H9 (cell line): Measurements from ENCODE around the gene MRPL3. TPM values are rescaled to one million over a fixed set of nuclear protein-coding genes. Genes with fewer than 3 reads are reported as not detected.

Experiments used
- DNase-seq: peaks from one replicate; pipeline ENCODE4 v3.0.0-alpha.2; 2017
- H2AFZ ChIP-seq: one replicate; pipeline ENCODE4 v1.6.1; 2013; ENCODE audit warnings: mild to moderate bottlenecking, low read length, control low read depth, moderate library complexity
- H2AK5ac ChIP-seq: 2 replicates; pipeline ENCODE4 v1.6.1; 2013; ENCODE audit warnings: low read length, control low read depth, mixed read lengths; ENCODE audit not compliant: insufficient read length
- H2BK120ac ChIP-seq: one replicate; pipeline ENCODE4 v1.6.1; 2013; ENCODE audit warnings: low read depth, mild to moderate bottlenecking, low read length, control low read depth, inconsistent platforms; ENCODE audit not compliant: poor library complexity, severe bottlenecking
- H2BK12ac ChIP-seq: 2 replicates; pipeline ENCODE4 v1.6.1; 2013; ENCODE audit warnings: low read length, control low read depth, mixed read lengths, low read depth; ENCODE audit not compliant: insufficient read length
- H2BK15ac ChIP-seq: 2 replicates; pipeline ENCODE4 v1.6.1; 2013; ENCODE audit warnings: low read depth, low read length, control low read depth
- H2BK20ac ChIP-seq: one replicate; pipeline ENCODE4 v1.6.1; 2013; ENCODE audit warnings: low read depth, mild to moderate bottlenecking, low read length, control low read depth, inconsistent platforms; ENCODE audit not compliant: poor library complexity, severe bottlenecking
- H2BK5ac ChIP-seq: 2 replicates; pipeline ENCODE4 v1.6.1; 2013; ENCODE audit warnings: low read length, control low read depth, mixed read lengths; ENCODE audit not compliant: insufficient read length
- H3K14ac ChIP-seq: 2 replicates; pipeline ENCODE4 v1.6.1; 2013; ENCODE audit warnings: low read length, control low read depth; ENCODE audit not compliant: insufficient read depth
- H3K18ac ChIP-seq: 2 replicates; pipeline ENCODE4 v1.6.1; 2013; ENCODE audit warnings: low read depth, mild to moderate bottlenecking, mixed read lengths, low read length, control low read depth; ENCODE audit not compliant: insufficient read length
- H3K23ac ChIP-seq: 2 replicates; pipeline ENCODE4 v1.6.1; 2013; ENCODE audit warnings: low read length, control low read depth, mixed read lengths, low read depth; ENCODE audit not compliant: insufficient read length
- H3K23me2 ChIP-seq: 2 replicates; pipeline ENCODE4 v1.6.1; 2013; ENCODE audit warnings: low read depth, mild to moderate bottlenecking, mixed read lengths, low read length, control low read depth; ENCODE audit not compliant: insufficient read length, poor library complexity, severe bottlenecking
- H3K27ac ChIP-seq: 2 replicates; pipeline ENCODE4 v1.5.1; 2013; ENCODE audit warnings: low read length, control low read depth, mixed read lengths, low read depth; ENCODE audit not compliant: insufficient read length
- H3K27me3 ChIP-seq: 2 replicates; pipeline ENCODE4 v1.6.1; 2013; ENCODE audit warnings: low read length, control low read depth, inconsistent platforms; ENCODE audit not compliant: insufficient read depth
- H3K4ac ChIP-seq: 2 replicates; pipeline ENCODE4 v1.6.1; 2013; ENCODE audit warnings: low read depth, mild to moderate bottlenecking, control low read depth, inconsistent platforms, low read length, moderate library complexity
- H3K4me1 ChIP-seq: 2 replicates; pipeline ENCODE4 v1.6.1; 2013; ENCODE audit warnings: low read length, control low read depth, inconsistent platforms; ENCODE audit not compliant: insufficient read depth
- H3K4me2 ChIP-seq: 2 replicates; pipeline ENCODE4 v1.6.1; 2013; ENCODE audit warnings: low read length, control low read depth, mixed read lengths; ENCODE audit not compliant: insufficient read length, insufficient read depth
- H3K56ac ChIP-seq: 2 replicates; pipeline ENCODE4 v1.6.1; 2013; ENCODE audit warnings: low read depth, mild to moderate bottlenecking, mixed read lengths, low read length, control low read depth; ENCODE audit not compliant: insufficient read length
- H3K79me1 ChIP-seq: 2 replicates; pipeline ENCODE4 v1.6.1; 2013; ENCODE audit warnings: low read depth, mild to moderate bottlenecking, moderate library complexity, low read length, control low read depth, inconsistent platforms; ENCODE audit not compliant: insufficient read depth, poor library complexity, severe bottlenecking
- H3K79me2 ChIP-seq: 2 replicates; pipeline ENCODE4 v1.6.1; 2013; ENCODE audit warnings: low read length, control low read depth, inconsistent platforms; ENCODE audit not compliant: insufficient read depth
- H3K9ac ChIP-seq: 2 replicates; pipeline ENCODE4 v1.6.1; 2013; ENCODE audit warnings: low read length, control low read depth, mixed read lengths; ENCODE audit not compliant: insufficient read length; ENCODE audit errors: extremely low read depth
- H3K9me3 ChIP-seq: one replicate; pipeline ENCODE4 v1.6.1; 2013; ENCODE audit warnings: low read depth, low read length, inconsistent platforms; ENCODE audit not compliant: control insufficient read depth
- H3T11ph ChIP-seq: one replicate; pipeline ENCODE4 v1.6.1; 2013; ENCODE audit warnings: mild to moderate bottlenecking, low read length, control low read depth, inconsistent platforms
- H4K20me1 ChIP-seq: one replicate; pipeline ENCODE4 v1.6.1; 2013; ENCODE audit not compliant: control insufficient read depth, insufficient read length, insufficient read depth
- H4K5ac ChIP-seq: 2 replicates; pipeline ENCODE4 v1.6.1; 2013; ENCODE audit warnings: low read depth, mild to moderate bottlenecking, mixed read lengths, low read length, control low read depth; ENCODE audit not compliant: insufficient read length
- H4K8ac ChIP-seq: replicated peaks from 2 replicates; pipeline ENCODE4 v1.6.1; 2013; ENCODE audit warnings: low read length, control low read depth, mixed read lengths, low read depth; ENCODE audit not compliant: insufficient read length
- H4K91ac ChIP-seq: 2 replicates; pipeline ENCODE4 v1.6.1; 2013; ENCODE audit warnings: low read depth, mild to moderate bottlenecking, moderate library complexity, mixed read lengths, low read length, control low read depth; ENCODE audit not compliant: insufficient read length
- H3K27ac Mint-ChIP-seq, 3 experiments: 2 replicates in 2 of 3; 3 replicates in 1 of 3; pipeline ENCODE4 v1.8.0; 2020 to 2021; ENCODE audit warnings: mixed read lengths in 3 of 3, mild to moderate bottlenecking in 1 of 3, moderate library complexity in 1 of 3
- H3K27me3 Mint-ChIP-seq: 2 replicates; pipeline ENCODE4 v1.8.0; 2021; ENCODE audit warnings: low read depth, mild to moderate bottlenecking, moderate library complexity, mixed read lengths
- H3K36me3 Mint-ChIP-seq, 3 experiments: 2 replicates in 2 of 3; 3 replicates in 1 of 3; pipeline ENCODE4 v1.8.0; 2020 to 2021; ENCODE audit warnings: low read depth in 3 of 3, mixed read lengths in 3 of 3; ENCODE audit not compliant: insufficient read depth in 1 of 3
- H3K4me1 Mint-ChIP-seq, 2 experiments: 2 replicates each; pipeline ENCODE4 v1.8.0; 2020; ENCODE audit warnings: mixed read lengths in 2 of 2
- H3K4me3 Mint-ChIP-seq, 2 experiments: 2 replicates in 1 of 2; 3 replicates in 1 of 2; pipeline ENCODE4 v1.8.0; 2020 to 2021; ENCODE audit warnings: mild to moderate bottlenecking in 2 of 2, mixed read lengths in 2 of 2, moderate library complexity in 1 of 2
- H3K9me3 Mint-ChIP-seq, 2 experiments: 2 replicates in 1 of 2; 3 replicates in 1 of 2; pipeline ENCODE4 v1.8.0; 2020; ENCODE audit warnings: mild to moderate bottlenecking in 2 of 2, mixed read lengths in 2 of 2, moderate library complexity in 1 of 2
- CTCF ChIP-seq: fragments of 200-600 bp; sonication (generic); conservative IDR thresholded peaks from 3 replicates; pipeline ENCODE4 v1.8.0; 2021; ENCODE audit warnings: antibody characterized with exemption, mild to moderate bottlenecking
- WGBS: extraction: QIAGEN DNeasy Blood & Tissue Kit; methylation state at CpG from one replicate; pipeline ENCODE4 v1.1.7; 2013; ENCODE audit warnings: missing lambda C conversion rate, low lambda C conversion rate, mixed read lengths; ENCODE audit not compliant: insufficient read length; ENCODE audit errors: extremely low coverage; 5-methylcytosine and 5-hydroxymethylcytosine counted together
- total RNA-seq: library from RNA; stranded (reverse); gene quantifications from 2 replicates; pipeline ENCODE4 v1.2.1, GENCODE V29; 2021

Gene MRPL3
- total RNA-seq, 1 experiment from 2014 or later = 154 TPM

GRCh38 chr3:131505421-131505820, 2.6 kb upstream of the MRPL3 start:
- no peaks in the 10 kb centered on the region for H4K20me1 ChIP-seq
- no peak overlapping the region for H3K18ac ChIP-seq
- H3K23me2 ChIP-seq = peaks cover 9% of the 10 kb centered on the region
- no peak overlapping the region for H2BK12ac ChIP-seq
- H2BK15ac ChIP-seq = no peak overlapping the region
- peaks cover 46% of the 10 kb centered on the region for H3K27me3 Mint-ChIP-seq
- no peaks in the 10 kb centered on the region for H3K9me3 ChIP-seq
- H3K23ac ChIP-seq = no peak overlapping the region
- H2BK5ac ChIP-seq = no peak overlapping the region
- H2AK5ac ChIP-seq = no peak overlapping the region
- no peak overlapping the region for H3K27ac Mint-ChIP-seq
- H3K4me2 ChIP-seq = no peak overlapping the region
- no peak overlapping the region for H2BK20ac ChIP-seq
- H3K4me1 Mint-ChIP-seq = peaks cover 8 to 9% of the 10 kb centered on the region in 2 experiments
- no CpG with 5 or more reads among the region's 4 CpGs for WGBS
- H3K9ac ChIP-seq = no peak overlapping the region
- no peak overlapping the region for H4K8ac ChIP-seq
- H3K56ac ChIP-seq = no peak overlapping the region
- H3K79me1 ChIP-seq = no peaks in the 10 kb centered on the region
- no peak overlapping the region for H3K4me3 Mint-ChIP-seq
- H2AFZ ChIP-seq = no peak overlapping the region
- no peaks in the 10 kb centered on the region; the same call in 1 of the 2 replicates for H3K27me3 ChIP-seq
- no peak overlapping the region for H2BK120ac ChIP-seq
- H3K4ac ChIP-seq = no peak overlapping the region
- no peak overlapping the region for H4K5ac ChIP-seq
- H3T11ph ChIP-seq = no peak overlapping the region
- H3K79me2 ChIP-seq = peaks cover 19% of the 10 kb centered on the region; the same call in 1 of the 2 replicates
- no peak for DNase-seq
- no peak for TF ChIP-seq CTCF
- H3K9me3 Mint-ChIP-seq = peaks cover 0 to 3% of the 10 kb centered on the region in 2 experiments; a peak in 1 of 5 replicates
- H3K4me1 ChIP-seq = no peaks in the 10 kb centered on the region
- peaks cover 7 to 11% (median 9%) of the 10 kb centered on the region in 3 experiments for H3K36me3 Mint-ChIP-seq
- H3K14ac ChIP-seq = no peak overlapping the region
- H3K27ac ChIP-seq = no peak overlapping the region
- no peak overlapping the region for H4K91ac ChIP-seq
